ENCODE data around the gene NDUFA5. TPM values are rescaled to one million over a fixed set of nuclear protein-coding genes. Genes with fewer than 3 reads are reported as not detected.

The NDUFA5 gene
- total RNA-seq, 1 experiment from 2014 or later = 53.4 TPM

DNA sequence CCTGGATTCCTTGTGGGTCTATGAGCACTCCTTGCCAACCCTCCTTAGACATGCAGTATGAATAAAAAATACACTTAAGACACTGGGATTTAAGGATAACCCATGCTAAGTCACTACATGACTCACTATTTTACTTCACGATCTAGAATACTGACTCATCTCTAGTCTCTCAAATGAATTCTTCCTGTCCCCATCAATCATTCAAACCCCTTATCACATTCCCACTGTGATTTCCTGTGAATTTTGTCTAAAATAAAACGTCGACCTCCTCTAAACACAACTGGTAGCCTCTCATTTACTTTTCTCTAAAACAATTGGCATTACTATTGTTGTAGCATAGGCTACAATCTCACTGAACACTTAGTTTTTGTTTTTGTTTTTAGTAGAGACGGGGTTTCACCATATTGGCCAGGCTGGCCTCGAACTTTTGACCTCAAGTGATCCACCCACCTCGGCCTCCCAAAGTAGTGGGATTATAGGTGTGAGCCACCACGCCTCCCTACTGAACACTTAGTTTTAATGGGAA lies 19.4 kb downstream of the NDUFA5 start:
- ChIA-PET POLR2A (no interaction called here), CTCF (no interaction called here)
- TF ChIP-seq POLR2AphosphoS5 (IDR thresholded peaks at IDR 0.05; ENCODE audit: low read depth, low read length) (no peak), TCF7L2 (IDR thresholded peaks at IDR 0.05; ENCODE audit: low read depth, low read length) (no peak), SIN3A (IDR thresholded peaks at IDR 0.05; ENCODE audit: borderline replicate concordance, insufficient read depth, low read depth, low read length) (no peak)
- TF ChIP-seq, protein P1, sequence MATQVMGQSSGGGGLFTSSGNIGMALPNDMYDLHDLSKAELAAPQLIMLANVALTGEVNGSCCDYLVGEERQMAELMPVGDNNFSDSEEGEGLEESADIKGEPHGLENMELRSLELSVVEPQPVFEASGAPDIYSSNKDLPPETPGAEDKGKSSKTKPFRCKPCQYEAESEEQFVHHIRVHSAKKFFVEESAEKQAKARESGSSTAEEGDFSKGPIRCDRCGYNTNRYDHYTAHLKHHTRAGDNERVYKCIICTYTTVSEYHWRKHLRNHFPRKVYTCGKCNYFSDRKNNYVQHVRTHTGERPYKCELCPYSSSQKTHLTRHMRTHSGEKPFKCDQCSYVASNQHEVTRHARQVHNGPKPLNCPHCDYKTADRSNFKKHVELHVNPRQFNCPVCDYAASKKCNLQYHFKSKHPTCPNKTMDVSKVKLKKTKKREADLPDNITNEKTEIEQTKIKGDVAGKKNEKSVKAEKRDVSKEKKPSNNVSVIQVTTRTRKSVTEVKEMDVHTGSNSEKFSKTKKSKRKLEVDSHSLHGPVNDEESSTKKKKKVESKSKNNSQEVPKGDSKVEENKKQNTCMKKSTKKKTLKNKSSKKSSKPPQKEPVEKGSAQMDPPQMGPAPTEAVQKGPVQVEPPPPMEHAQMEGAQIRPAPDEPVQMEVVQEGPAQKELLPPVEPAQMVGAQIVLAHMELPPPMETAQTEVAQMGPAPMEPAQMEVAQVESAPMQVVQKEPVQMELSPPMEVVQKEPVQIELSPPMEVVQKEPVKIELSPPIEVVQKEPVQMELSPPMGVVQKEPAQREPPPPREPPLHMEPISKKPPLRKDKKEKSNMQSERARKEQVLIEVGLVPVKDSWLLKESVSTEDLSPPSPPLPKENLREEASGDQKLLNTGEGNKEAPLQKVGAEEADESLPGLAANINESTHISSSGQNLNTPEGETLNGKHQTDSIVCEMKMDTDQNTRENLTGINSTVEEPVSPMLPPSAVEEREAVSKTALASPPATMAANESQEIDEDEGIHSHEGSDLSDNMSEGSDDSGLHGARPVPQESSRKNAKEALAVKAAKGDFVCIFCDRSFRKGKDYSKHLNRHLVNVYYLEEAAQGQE (IDR thresholded peaks at IDR 0.05; ENCODE audit: insufficient read depth in 1 of 2, low read depth in 2 of 2, low read length in 1 of 2) = no peak
- TF ChIP-seq, protein P2, sequence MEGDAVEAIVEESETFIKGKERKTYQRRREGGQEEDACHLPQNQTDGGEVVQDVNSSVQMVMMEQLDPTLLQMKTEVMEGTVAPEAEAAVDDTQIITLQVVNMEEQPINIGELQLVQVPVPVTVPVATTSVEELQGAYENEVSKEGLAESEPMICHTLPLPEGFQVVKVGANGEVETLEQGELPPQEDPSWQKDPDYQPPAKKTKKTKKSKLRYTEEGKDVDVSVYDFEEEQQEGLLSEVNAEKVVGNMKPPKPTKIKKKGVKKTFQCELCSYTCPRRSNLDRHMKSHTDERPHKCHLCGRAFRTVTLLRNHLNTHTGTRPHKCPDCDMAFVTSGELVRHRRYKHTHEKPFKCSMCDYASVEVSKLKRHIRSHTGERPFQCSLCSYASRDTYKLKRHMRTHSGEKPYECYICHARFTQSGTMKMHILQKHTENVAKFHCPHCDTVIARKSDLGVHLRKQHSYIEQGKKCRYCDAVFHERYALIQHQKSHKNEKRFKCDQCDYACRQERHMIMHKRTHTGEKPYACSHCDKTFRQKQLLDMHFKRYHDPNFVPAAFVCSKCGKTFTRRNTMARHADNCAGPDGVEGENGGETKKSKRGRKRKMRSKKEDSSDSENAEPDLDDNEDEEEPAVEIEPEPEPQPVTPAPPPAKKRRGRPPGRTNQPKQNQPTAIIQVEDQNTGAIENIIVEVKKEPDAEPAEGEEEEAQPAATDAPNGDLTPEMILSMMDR (IDR thresholded peaks at IDR 0.05) = no peak
- Histone ChIP-seq H3K27ac (ENCODE audit: low read length) (no peak overlapping the region), H3K36me3 (ENCODE audit: control insufficient read depth, insufficient read depth, low read length) (peaks cover 2% of the 10 kb centered on the region), H3K27me3 (ENCODE audit: control insufficient read depth, insufficient read depth, low read length) (peaks cover 6% of the 10 kb centered on the region; the same call in 1 of the 2 replicates), H3K4me3 (ENCODE audit: low read depth in 2 of 2, low read length in 2 of 2) (no peak overlapping the region), H3K4me1 (ENCODE audit: control insufficient read depth, insufficient read depth, low read length) (peaks cover 3% of the 10 kb centered on the region; the same call in 1 of the 2 replicates), H3K9me3 (ENCODE audit: control insufficient read depth, insufficient read depth, low read depth, low read length) (no peaks in the 10 kb centered on the region)
- in situ Hi-C loops (cut with HindIII; ENCODE audit: low pct_unique_long_range_greater_than_20kb, low sequenced_read_pairs) = no loop called here
- intact Hi-C loops (cut with micrococcal nuclease; ENCODE audit: unreplicated experiment) = no loop called here
- no TSS peak for BruUV-seq (replicated peaks)
- no peak for ATAC-seq
- DNase-seq (ENCODE audit: low read depth, low spot score) = peak; percentile 36

DNA sequence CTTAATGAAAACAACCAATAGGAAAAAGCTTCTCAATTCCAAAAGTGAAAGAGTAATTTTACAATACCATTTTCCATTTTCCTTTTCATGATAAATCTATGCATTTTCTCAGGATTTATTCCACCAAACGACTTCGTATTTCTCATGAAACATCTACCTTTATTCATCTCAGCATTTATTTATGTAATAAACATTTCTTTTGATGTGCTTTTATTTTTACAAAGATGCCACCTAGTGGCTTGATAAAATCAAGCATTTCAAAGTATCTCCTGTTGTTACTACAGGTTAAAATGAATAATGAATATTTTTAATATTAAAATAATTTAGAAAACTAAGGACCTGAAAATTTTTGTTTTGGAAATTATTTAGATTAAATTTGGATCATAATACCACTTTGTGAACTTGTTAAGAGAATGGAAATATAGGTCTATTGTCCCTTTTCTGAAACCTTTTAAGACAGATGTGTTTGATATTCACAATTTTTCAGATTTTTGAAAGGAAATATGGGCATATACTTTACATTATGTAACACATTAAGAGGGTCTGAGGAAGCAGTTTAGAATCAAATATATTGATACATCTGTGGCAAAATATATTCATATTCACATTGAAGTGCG lies 20.5 kb downstream of the NDUFA5 start:
- ChIA-PET CTCF (no interaction called here), POLR2A (interaction anchor here (0.6 kb wide), 1 partner anchor 19 kb away, joined by 3 read pairs; no protein-coding TSS in a partner anchor)
- DNase-seq (ENCODE audit: low read depth, low spot score) = no peak
- intact Hi-C loops (cut with micrococcal nuclease; ENCODE audit: unreplicated experiment) = no loop called here
- Histone ChIP-seq H3K4me3 (ENCODE audit: low read depth in 2 of 2, low read length in 2 of 2) (no peak overlapping the region), H3K36me3 (ENCODE audit: control insufficient read depth, insufficient read depth, low read length) (peaks cover 2% of the 10 kb centered on the region), H3K27ac (ENCODE audit: low read length) (no peak overlapping the region), H3K27me3 (ENCODE audit: control insufficient read depth, insufficient read depth, low read length) (peaks cover 8% of the 10 kb centered on the region), H3K4me1 (ENCODE audit: control insufficient read depth, insufficient read depth, low read length) (peaks cover 3% of the 10 kb centered on the region; the same call in 1 of the 2 replicates), H3K9me3 (ENCODE audit: control insufficient read depth, insufficient read depth, low read depth, low read length) (no peaks in the 10 kb centered on the region)
- in situ Hi-C loops (cut with HindIII; ENCODE audit: low pct_unique_long_range_greater_than_20kb, low sequenced_read_pairs) = no loop called here
- BruUV-seq (replicated peaks) = no TSS peak
- ATAC-seq = no peak
- TF ChIP-seq, protein P2 (IDR thresholded peaks at IDR 0.05) = peak; percentile 26; the same call in 1 of the 2 replicates
- no peak for TF ChIP-seq POLR2AphosphoS5 (IDR thresholded peaks at IDR 0.05; ENCODE audit: low read depth, low read length)

All from Panc1 (cell line).